SK-N-SH (cell line): ENCODE results near the gene FAM131C. TPM values are rescaled to one million over a fixed set of nuclear protein-coding genes. Genes with fewer than 3 reads are reported as not detected.

ENCODE experiments used
- CTCF ChIA-PET: fragments of 300-600, 350-600 bp; formaldehyde crosslinking; extraction: SDS; loops from one replicate; lab custom pipeline; 2021; lab: Yijun Ruan, JAX
- POLR2A ChIA-PET: fragments of 350-600 bp; sonication (Branson Sonifier 250); formaldehyde crosslinking; extraction: SDS; loops from one replicate; lab custom pipeline; 2020; ENCODE audit warnings: antibody characterized with exemption, inconsistent platforms; lab: Yijun Ruan, JAX
- DNase-seq: peaks from one replicate; pipeline ENCODE4 v3.0.0; 2012
- H2AFZ ChIP-seq: fragments of 200-600 bp; sonication (generic); 2 replicates; pipeline ENCODE4 v1.8.1; 2016; ENCODE audit warnings: antibody characterized with exemption, mild to moderate bottlenecking, low read depth
- H3F3A ChIP-seq: fragments of 200-600 bp; sonication (generic); replicated peaks from 2 replicates; pipeline ENCODE3; 2016; ENCODE audit warnings: antibody characterized with exemption, mild to moderate bottlenecking; ENCODE audit not compliant: insufficient read depth
- H3K27ac ChIP-seq, 2 experiments: fragments of 200-500 bp in 1 of 2; fragments of 200-600 bp in 1 of 2; sonication (Bioruptor generic) in 1 of 2; sonication (generic), shearing (Covaris generic) in 1 of 2; 2 replicates each; pipeline versions ENCODE4 v1.5.1 to v1.6.1; 2014 to 2016; ENCODE audit warnings: low read depth in 2 of 2, inconsistent platforms in 1 of 2, low read length in 1 of 2, mild to moderate bottlenecking in 1 of 2, mixed read lengths in 1 of 2
- H3K27me3 ChIP-seq: fragments of 200-600 bp; sonication (generic), shearing (Covaris generic); 2 replicates; pipeline ENCODE4 v1.6.1; 2016; ENCODE audit warnings: mixed run types; ENCODE audit not compliant: insufficient read depth
- H3K36me3 ChIP-seq, 2 experiments: fragments of 200-500 bp in 1 of 2; fragments of 200-600 bp in 1 of 2; sonication (Bioruptor generic) in 1 of 2; sonication (generic) in 1 of 2; replicated peaks in 1 of 2; 2 replicates each; pipeline versions ENCODE3 to v1.5.1; 2014 to 2016; ENCODE audit warnings: low read length in 1 of 2, mild to moderate bottlenecking in 1 of 2; ENCODE audit not compliant: insufficient read depth in 2 of 2, control insufficient read depth in 1 of 2
- H3K4me1 ChIP-seq, 2 experiments: fragments of 200-500 bp in 1 of 2; fragments of 200-600 bp in 1 of 2; sonication (Bioruptor generic) in 1 of 2; sonication (generic), shearing (Covaris generic) in 1 of 2; 2 replicates each; pipeline versions ENCODE4 v1.5.1 to v1.6.1; 2014 to 2016; ENCODE audit warnings: low read depth in 1 of 2, low read length in 1 of 2, mixed run types in 1 of 2; ENCODE audit not compliant: insufficient read depth in 2 of 2, control insufficient read depth in 1 of 2
- H3K4me2 ChIP-seq: fragments of 200-600 bp; sonication (generic), shearing (Covaris generic); 2 replicates; pipeline ENCODE4 v1.6.1; 2017; ENCODE audit warnings: mixed run types
- H3K4me3 ChIP-seq, 2 experiments: fragments of 200-500 bp in 1 of 2; fragments of 200-600 bp in 1 of 2; sonication (Bioruptor generic) in 1 of 2; sonication (generic), shearing (Covaris generic) in 1 of 2; 2 replicates each; pipeline versions ENCODE4 v1.5.1 to v1.8.1; 2014 to 2016; ENCODE audit warnings: low read depth in 2 of 2, inconsistent platforms in 1 of 2, low read length in 1 of 2, mild to moderate bottlenecking in 1 of 2, mixed read lengths in 1 of 2, moderate library complexity in 1 of 2
- H3K79me2 ChIP-seq: fragments of 200-600 bp; sonication (generic); 2 replicates; pipeline ENCODE4 v1.8.1; 2017; ENCODE audit warnings: mild to moderate bottlenecking; ENCODE audit not compliant: insufficient read depth
- H3K9ac ChIP-seq: fragments of 200-600 bp; sonication (generic); 2 replicates; pipeline ENCODE4 v1.6.1; 2017; ENCODE audit warnings: mixed run types
- H3K9me2 ChIP-seq: fragments of 200-600 bp; sonication (generic); 2 replicates; pipeline ENCODE4 v1.6.1; 2017; ENCODE audit warnings: mixed run types
- H3K9me3 ChIP-seq: fragments of 200-600 bp; sonication (generic); 2 replicates; pipeline ENCODE4 v1.6.1; 2017; ENCODE audit warnings: mixed run types, mild to moderate bottlenecking, moderate library complexity
- H4K20me1 ChIP-seq: fragments of 200-600 bp; sonication (generic); 2 replicates; pipeline ENCODE4 v1.6.1; 2017; ENCODE audit warnings: mild to moderate bottlenecking, mixed run types; ENCODE audit not compliant: insufficient read depth
- ELF1 ChIP-seq: IDR thresholded peaks from 2 replicates; pipeline ENCODE4 v1.4.0; 2012
- EP300 ChIP-seq, 2 experiments: IDR thresholded peaks; 2 replicates each; pipeline versions ENCODE4 v1.4.0 to v1.6.1; 2012; ENCODE audit warnings: borderline replicate concordance in 1 of 2, low read depth in 1 of 2, low read length in 1 of 2
- FOXJ3 ChIP-seq: sonication (generic); formaldehyde crosslinking; IDR thresholded peaks from 2 replicates; pipeline ENCODE4 v1.5.1; 2020; ENCODE audit warnings: mild to moderate bottlenecking, missing genetic modification reagents
- GABPA ChIP-seq: IDR thresholded peaks from 2 replicates; pipeline ENCODE4 v1.4.0; 2012; ENCODE audit warnings: low read depth, mild to moderate bottlenecking
- NFIC ChIP-seq: IDR thresholded peaks from 2 replicates; pipeline ENCODE4 v1.4.0; 2012; ENCODE audit warnings: borderline replicate concordance
- NRF1 ChIP-seq: IDR thresholded peaks from 2 replicates; pipeline ENCODE4 v1.6.1; 2012; ENCODE audit warnings: low read depth, mild to moderate bottlenecking, low read length
- RAD21 ChIP-seq: IDR thresholded peaks from 2 replicates; pipeline ENCODE4 v1.6.1; 2012; ENCODE audit warnings: mild to moderate bottlenecking, low read length
- RCOR1 ChIP-seq: fragments of 150-350 bp; IDR thresholded peaks from 2 replicates; pipeline ENCODE4 v1.6.1; 2017; ENCODE audit warnings: antibody characterized with exemption, low read length
- RFX5 ChIP-seq: IDR thresholded peaks from 2 replicates; pipeline ENCODE4 v1.6.1; 2012; ENCODE audit warnings: mild to moderate bottlenecking, improper control_type of control experiment, low read length
- SMC3 ChIP-seq: IDR thresholded peaks from 2 replicates; pipeline ENCODE4 v1.6.1; 2012; ENCODE audit warnings: low read depth, low read length, improper control_type of control experiment
- WGBS: methylation state at CpG from one replicate; pipeline ENCODE4 v1.1.6; 2017; ENCODE audit warnings: low lambda C conversion rate; 5-methylcytosine and 5-hydroxymethylcytosine counted together
- polyA plus RNA-seq, 3 experiments: library from polyadenylated mRNA; depleted of rRNA; stranded (reverse); fragments of >200 nt; gene quantifications; 2 replicates each; pipeline ENCODE4 v1.2.3, GENCODE V29; 2012
- TF ChIP-seq, protein P1 (sequence below): IDR thresholded peaks from 2 replicates; pipeline ENCODE4 v1.4.0; 2012; ENCODE audit warnings: low read depth, borderline replicate concordance
- TF ChIP-seq, protein P2 (sequence below): IDR thresholded peaks from 2 replicates; pipeline ENCODE4 v1.4.0; 2012; ENCODE audit warnings: low read depth
- TF ChIP-seq, protein P3 (sequence below): IDR thresholded peaks from 2 replicates; pipeline ENCODE4; 2012
- TF ChIP-seq, protein P4 (sequence below): fragments of 150-350 bp; IDR thresholded peaks from 2 replicates; pipeline ENCODE4 v1.6.1; 2017; ENCODE audit warnings: antibody characterized with exemption, low read length, low read depth, borderline replicate concordance

Gene FAM131C
- polyA plus RNA-seq, 1 of the 3 experiments (the other 2 are of a cell fraction) = 1.6 TPM

DNA sequence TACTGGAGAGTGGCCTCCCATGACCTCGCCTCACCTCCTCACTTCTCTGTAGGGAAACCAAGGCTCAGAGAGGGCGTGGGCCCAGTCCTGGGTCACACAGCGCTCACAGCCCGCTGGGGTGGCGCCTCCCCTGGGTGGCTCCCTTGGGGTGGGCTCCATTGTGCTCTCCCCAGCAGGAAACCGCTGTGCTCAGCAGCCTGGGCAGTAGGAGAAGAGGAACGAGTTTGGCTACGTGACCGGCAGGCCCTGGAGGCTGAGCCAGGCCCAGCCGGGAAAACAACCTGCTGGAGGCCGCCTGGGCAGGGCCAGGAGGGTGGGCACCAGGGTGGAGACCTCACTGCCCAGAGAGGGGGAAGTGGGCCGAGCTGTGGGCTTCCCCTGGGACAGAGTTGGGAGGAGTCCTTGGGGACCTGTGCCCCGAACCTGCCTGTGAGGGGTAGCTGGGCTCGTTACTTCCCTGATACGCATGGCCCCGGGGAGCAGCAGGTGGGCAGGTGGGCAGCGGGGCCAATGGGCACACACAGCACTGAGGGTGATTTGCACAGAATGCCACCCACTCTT is 15.0 kb upstream of the FAM131C start (continued):
- TF ChIP-seq, protein P1, sequence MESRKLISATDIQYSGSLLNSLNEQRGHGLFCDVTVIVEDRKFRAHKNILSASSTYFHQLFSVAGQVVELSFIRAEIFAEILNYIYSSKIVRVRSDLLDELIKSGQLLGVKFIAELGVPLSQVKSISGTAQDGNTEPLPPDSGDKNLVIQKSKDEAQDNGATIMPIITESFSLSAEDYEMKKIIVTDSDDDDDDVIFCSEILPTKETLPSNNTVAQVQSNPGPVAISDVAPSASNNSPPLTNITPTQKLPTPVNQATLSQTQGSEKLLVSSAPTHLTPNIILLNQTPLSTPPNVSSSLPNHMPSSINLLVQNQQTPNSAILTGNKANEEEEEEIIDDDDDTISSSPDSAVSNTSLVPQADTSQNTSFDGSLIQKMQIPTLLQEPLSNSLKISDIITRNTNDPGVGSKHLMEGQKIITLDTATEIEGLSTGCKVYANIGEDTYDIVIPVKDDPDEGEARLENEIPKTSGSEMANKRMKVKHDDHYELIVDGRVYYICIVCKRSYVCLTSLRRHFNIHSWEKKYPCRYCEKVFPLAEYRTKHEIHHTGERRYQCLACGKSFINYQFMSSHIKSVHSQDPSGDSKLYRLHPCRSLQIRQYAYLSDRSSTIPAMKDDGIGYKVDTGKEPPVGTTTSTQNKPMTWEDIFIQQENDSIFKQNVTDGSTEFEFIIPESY = no peak
- TF ChIP-seq EP300 (IDR thresholded peaks at IDR 0.05; ENCODE audit: borderline replicate concordance in 1 of 2, low read depth in 1 of 2, low read length in 1 of 2) (no peak), NFIC (no peak)

DNA sequence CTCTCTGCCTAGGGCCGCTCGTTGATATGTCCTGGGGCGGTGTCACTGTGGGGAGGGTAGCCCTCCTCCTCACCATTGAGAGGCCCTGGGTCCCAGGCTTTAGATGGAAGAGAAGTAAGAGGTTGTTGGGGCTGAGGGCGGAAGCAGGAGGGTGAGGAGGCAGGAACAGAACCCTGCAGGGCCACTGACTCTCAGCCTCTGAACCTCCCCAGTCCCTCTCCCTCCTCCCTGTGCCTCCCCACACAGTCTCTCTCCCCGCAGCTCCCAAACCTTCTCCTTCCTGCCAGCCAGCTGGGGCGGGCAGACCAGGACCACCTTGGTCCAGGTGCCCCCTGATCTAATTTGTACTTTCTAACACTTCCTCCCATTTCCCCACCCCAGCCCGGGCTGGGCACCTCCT is 14.3 kb upstream of the FAM131C start:
- Histone ChIP-seq H3K27ac (no peak overlapping the region), H3K9ac (no peak overlapping the region), H2AFZ (no peak overlapping the region; the same call in 1 of the 2 replicates), H3K27me3 (no peaks in the 10 kb centered on the region), H3F3A (no peaks in the 10 kb centered on the region), H3K4me1 (peaks cover 0 to 3% of the 10 kb centered on the region in 2 experiments; a peak in 1 of 4 replicates), H3K79me2 (no peaks in the 10 kb centered on the region), H3K4me3 (no peak overlapping the region), H4K20me1 (no peaks in the 10 kb centered on the region), H3K9me2 (no peaks in the 10 kb centered on the region), H3K36me3 (no peaks in the 10 kb centered on the region), H3K4me2 (no peak overlapping the region), H3K9me3 (no peaks in the 10 kb centered on the region)
- TF ChIP-seq GABPA = no peak
- no peak for TF ChIP-seq FOXJ3 (CRISPR knock-in tag)
- TF ChIP-seq NRF1 = no peak
- no peak for TF ChIP-seq SMC3
- TF ChIP-seq RFX5 = no peak
- TF ChIP-seq RCOR1 = no peak
- TF ChIP-seq, protein P2, sequence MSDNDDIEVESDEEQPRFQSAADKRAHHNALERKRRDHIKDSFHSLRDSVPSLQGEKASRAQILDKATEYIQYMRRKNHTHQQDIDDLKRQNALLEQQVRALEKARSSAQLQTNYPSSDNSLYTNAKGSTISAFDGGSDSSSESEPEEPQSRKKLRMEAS = no peak
- TF ChIP-seq RAD21 = no peak
- no peak for TF ChIP-seq ELF1
- TF ChIP-seq, protein P3, sequence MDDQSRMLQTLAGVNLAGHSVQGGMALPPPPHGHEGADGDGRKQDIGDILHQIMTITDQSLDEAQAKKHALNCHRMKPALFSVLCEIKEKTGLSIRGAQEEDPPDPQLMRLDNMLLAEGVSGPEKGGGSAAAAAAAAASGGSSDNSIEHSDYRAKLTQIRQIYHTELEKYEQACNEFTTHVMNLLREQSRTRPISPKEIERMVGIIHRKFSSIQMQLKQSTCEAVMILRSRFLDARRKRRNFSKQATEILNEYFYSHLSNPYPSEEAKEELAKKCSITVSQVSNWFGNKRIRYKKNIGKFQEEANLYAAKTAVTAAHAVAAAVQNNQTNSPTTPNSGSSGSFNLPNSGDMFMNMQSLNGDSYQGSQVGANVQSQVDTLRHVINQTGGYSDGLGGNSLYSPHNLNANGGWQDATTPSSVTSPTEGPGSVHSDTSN = no peak
- CTCF ChIA-PET = interaction anchor here (1.2 kb wide), 1 partner anchor 101 kb away, joined by 4 read pairs; no protein-coding TSS in a partner anchor
- POLR2A ChIA-PET = no interaction called here
- 79% methylated on average over 5 of the region's 7 CpGs for WGBS
- DNase-seq = no peak

DNA sequence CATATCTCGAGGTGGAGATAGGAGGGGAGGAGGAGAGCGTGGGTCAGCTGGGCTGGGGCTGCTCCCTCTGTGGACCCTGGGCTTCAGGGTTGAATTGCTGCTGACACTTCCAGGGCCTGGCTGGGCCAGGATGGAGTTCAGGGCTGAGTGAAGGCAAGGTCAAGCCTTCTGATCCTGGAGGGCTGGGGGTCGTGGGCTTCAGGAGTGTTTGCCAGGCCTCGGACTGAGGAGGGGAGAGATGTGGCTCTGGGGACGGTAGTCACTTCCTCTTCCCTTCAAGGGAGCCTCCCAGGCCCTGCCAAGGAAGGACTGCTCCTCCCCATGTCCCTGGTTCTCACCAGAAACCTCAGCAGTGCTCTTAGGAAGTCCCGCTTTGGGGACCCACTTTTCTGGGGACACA is 12.1 kb upstream of the FAM131C start:
- Histone ChIP-seq H2AFZ (no peak overlapping the region), H4K20me1 (no peaks in the 10 kb centered on the region), H3K79me2 (no peaks in the 10 kb centered on the region), H3K27ac (no peak overlapping the region), H3K4me1 (peaks cover 0 to 3% of the 10 kb centered on the region in 2 experiments; a peak in 1 of 4 replicates), H3K9me3 (no peaks in the 10 kb centered on the region), H3K4me3 (no peak overlapping the region), H3K9me2 (no peaks in the 10 kb centered on the region), H3K4me2 (no peak overlapping the region), H3K36me3 (no peaks in the 10 kb centered on the region), H3K27me3 (no peaks in the 10 kb centered on the region), H3K9ac (no peak overlapping the region), H3F3A (no peaks in the 10 kb centered on the region)
- DNase-seq = no peak
- WGBS = 92% methylated on average over 3 of the region's 6 CpGs
- ChIA-PET CTCF (interaction anchor here (1.2 kb wide), 1 partner anchor 13 kb away, joined by 3 read pairs; the partner anchor contains the start of gene FAM131C), POLR2A (no interaction called here)
- TF ChIP-seq, protein P4, sequence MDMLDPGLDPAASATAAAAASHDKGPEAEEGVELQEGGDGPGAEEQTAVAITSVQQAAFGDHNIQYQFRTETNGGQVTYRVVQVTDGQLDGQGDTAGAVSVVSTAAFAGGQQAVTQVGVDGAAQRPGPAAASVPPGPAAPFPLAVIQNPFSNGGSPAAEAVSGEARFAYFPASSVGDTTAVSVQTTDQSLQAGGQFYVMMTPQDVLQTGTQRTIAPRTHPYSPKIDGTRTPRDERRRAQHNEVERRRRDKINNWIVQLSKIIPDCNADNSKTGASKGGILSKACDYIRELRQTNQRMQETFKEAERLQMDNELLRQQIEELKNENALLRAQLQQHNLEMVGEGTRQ = no peak
